BLaER1 treated with 17β-estradiol and CSF1 and Interleukin-3, amounts not matched to agents 10 nM and 100 nM (cell line): ENCODE results near the gene HNRNPU.
"Not testable (repeated sequence)": the region's sequence is repeated elsewhere in the genome, so short reads cannot be mapped to it uniquely, and the experiment has no call there.

Experiments
- H3K27ac ChIP-seq, 11 experiments: shearing (Covaris generic); formaldehyde crosslinking; 2 replicates each; pipeline ENCODE4 v1.8.1; 2022
- H3K27me3 ChIP-seq, 11 experiments: shearing (Covaris generic); formaldehyde crosslinking; 2 replicates each; pipeline ENCODE4 v1.8.1; 2022
- H3K36me3 ChIP-seq, 11 experiments: shearing (Covaris generic); formaldehyde crosslinking; 2 replicates each; pipeline ENCODE4 v1.8.1; 2022
- H3K4me1 ChIP-seq, 10 experiments: shearing (Covaris generic); formaldehyde crosslinking; 2 replicates each; pipeline ENCODE4 v1.8.1; 2022
- H3K4me2 ChIP-seq, 11 experiments: shearing (Covaris generic); formaldehyde crosslinking; 2 replicates each; pipeline ENCODE4 v1.8.1; 2022
- H3K4me3 ChIP-seq, 10 experiments: shearing (Covaris generic); formaldehyde crosslinking; 2 replicates each; pipeline ENCODE4 v1.8.1; 2022
- H3K9ac ChIP-seq, 11 experiments: shearing (Covaris generic); formaldehyde crosslinking; 2 replicates each; pipeline ENCODE4 v1.8.1; 2022
- H3K9me3 ChIP-seq, 11 experiments: shearing (Covaris generic); formaldehyde crosslinking; replicated peaks in 1 of 11; 2 replicates each; pipeline ENCODE4 v1.8.1; 2022
- H4K20me1 ChIP-seq, 11 experiments: shearing (Covaris generic); formaldehyde crosslinking; 2 replicates each; pipeline ENCODE4 v1.8.1; 2022
- Cebpa-rat ChIP-seq, 11 experiments: shearing (Covaris generic); IDR thresholded peaks; 2 replicates each; pipeline ENCODE4 v1.8.1; 2022

HNRNPU gene

GRCh38 chr1:244837597-244838258 is 26.6 kb downstream of the HNRNPU start:
- Histone ChIP-seq H3K36me3 (peaks cover 33 to 51% (median 44%) of the 10 kb centered on the region in 11 experiments), H3K27ac (peak overlapping the region in 9 of 11 experiments; percentile 1 to 100 (median 98); a peak in 12 of 22 replicates), H3K4me3 (peak overlapping the region in 9 of 10 experiments; percentile 63 to 86 (median 77); a peak in 17 of 20 replicates), H4K20me1 (peaks cover 5 to 59% (median 40%) of the 10 kb centered on the region in 11 experiments; a peak in 19 of 22 replicates), H3K4me2 (peak overlapping the region; percentile 67 to 93 (median 84)), H3K9ac (peak overlapping the region; percentile 92 to 98 (median 97); a peak in 19 of 22 replicates), H3K27me3 (no peaks in the 10 kb centered on the region), H3K4me1 (peaks cover 33 to 58% (median 46%) of the 10 kb centered on the region in 10 experiments), H3K9me3 (no peaks in the 10 kb centered on the region)
- TF ChIP-seq Cebpa-rat (IDR thresholded peaks at IDR 0.05): no peak

- Histone ChIP-seq H3K4me1 (peaks cover 41 to 65% (median 56%) of the 10 kb centered on the region in 10 experiments), H3K4me2 (peak overlapping the region; percentile 67 to 93 (median 84)), H3K27ac (peak overlapping the region; percentile 94 to 100 (median 97); a peak in 21 of 22 replicates), H3K4me3 (peak overlapping the region; percentile 63 to 86 (median 76)), H3K9ac (peak overlapping the region; percentile 92 to 98 (median 97)), H3K9me3 (no peaks in the 10 kb centered on the region), H3K36me3 (peaks cover 22 to 40% (median 32%) of the 10 kb centered on the region in 11 experiments), H4K20me1 (peaks cover 5 to 48% (median 34%) of the 10 kb centered on the region in 11 experiments; a peak in 19 of 22 replicates), H3K27me3 (no peaks in the 10 kb centered on the region)
- TF ChIP-seq Cebpa-rat (IDR thresholded peaks at IDR 0.05): no peak
Observed at GRCh38 chr1:244836584-244836983, 27.8 kb downstream of the HNRNPU start.

GRCh38 chr1:244836135-244836521 is 28.2 kb downstream of the HNRNPU start:
- Histone ChIP-seq H3K27ac (peak overlapping the region; percentile 94 to 100 (median 97); a peak in 21 of 22 replicates), H3K4me3 (peak overlapping the region; percentile 63 to 86 (median 76)), H3K36me3 (peaks cover 17 to 35% (median 28%) of the 10 kb centered on the region in 11 experiments), H3K9me3 (no peaks in the 10 kb centered on the region), H3K4me2 (peak overlapping the region; percentile 67 to 93 (median 84)), H4K20me1 (peaks cover 2 to 43% (median 31%) of the 10 kb centered on the region in 11 experiments; a peak in 19 of 22 replicates), H3K27me3 (no peaks in the 10 kb centered on the region), H3K9ac (peak overlapping the region; percentile 92 to 98 (median 97)), H3K4me1 (peaks cover 44 to 67% (median 59%) of the 10 kb centered on the region in 10 experiments)
- TF ChIP-seq Cebpa-rat (IDR thresholded peaks at IDR 0.05): no peak

DNA sequence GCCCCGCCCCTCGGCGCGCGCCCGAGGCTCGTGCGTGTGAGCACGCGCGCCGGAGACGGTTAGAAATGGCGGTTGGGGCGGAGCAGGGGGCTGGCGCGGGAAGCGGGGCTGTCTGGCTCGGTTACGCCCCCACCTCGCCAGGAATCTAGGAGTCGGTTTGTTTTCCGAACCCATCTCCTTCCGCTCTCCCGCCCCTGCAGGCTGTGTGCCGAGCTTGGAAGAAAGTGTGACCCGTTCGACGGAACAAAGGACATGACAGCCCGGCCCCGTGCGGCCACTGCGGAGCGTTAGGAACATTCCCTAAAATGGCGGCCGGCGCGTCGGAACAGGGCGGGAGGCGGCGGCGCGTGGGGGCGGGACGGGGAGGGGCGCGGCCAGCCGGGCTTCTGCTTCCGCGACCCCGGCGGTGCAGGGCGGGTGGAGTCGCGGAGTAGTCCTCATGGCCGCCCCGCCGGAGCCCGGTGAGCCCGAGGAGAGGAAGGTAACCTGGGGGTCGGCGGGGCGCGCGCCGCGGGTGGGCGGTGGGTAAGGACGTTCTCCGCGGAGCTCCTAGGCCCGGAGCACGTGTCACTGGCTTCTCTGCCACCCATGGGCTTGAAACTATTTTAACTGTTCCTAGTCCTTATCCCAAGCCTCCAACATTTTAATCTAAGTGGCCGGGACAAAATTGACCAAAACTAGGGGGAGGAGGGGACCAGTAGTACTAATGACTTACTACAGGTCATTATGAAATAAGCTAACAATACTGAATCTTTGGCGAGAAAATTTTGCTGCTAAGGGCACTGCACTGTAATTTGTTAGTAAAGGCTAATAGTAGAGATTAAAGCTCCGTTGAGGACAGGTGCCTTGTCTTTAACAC is 28.8 kb downstream of the HNRNPU start, which contains the start of gene COX20:
TSS of gene COX20 (plus strand) at position 383 of the 859 bp plus-strand sequence. CDS start at position 440, 57 bp downstream.
- Histone ChIP-seq H3K4me1 (peaks cover 46 to 67% (median 59%) of the 10 kb centered on the region in 10 experiments), H4K20me1 (peaks cover 0 to 37% (median 24%) of the 10 kb centered on the region in 11 experiments; a peak in 18 of 22 replicates), H3K27me3 (no peaks in the 10 kb centered on the region)

DNA sequence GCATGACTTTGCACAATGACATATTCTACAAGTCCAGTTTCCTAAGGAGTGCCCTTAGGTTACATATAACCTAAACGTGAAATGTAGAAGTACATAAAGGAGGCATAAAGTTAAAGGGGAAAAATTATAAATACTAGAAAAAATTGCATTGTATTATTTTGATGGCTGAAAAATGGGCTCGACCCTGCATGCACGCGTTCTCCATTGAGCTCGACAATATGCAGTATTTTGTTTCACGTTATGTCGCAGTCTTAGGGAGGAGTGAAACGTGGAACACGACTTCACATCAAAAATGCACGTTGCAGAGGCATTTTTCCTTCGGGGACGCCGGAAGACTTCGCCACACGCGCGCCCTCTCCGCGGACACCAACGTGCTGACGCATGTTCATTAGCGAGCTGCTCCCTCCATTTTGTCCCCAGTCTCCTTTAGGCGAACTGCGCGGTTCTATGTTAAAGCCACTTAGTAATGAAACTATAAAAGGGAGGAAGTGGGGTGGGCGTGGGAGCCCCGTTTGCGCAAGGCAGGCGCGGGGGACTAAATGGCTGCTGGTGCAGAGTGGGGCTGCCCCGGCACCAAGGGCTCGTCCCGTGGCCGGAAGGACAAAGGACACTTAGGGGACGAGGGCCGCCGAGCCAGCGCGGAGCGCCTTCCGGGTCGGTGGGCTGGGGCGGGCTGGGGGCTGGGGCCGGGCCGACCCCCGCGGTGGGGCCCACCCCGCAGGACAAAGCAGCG is 29.6 kb downstream of the HNRNPU start:
- Histone ChIP-seq H4K20me1 (peaks cover 0 to 29% (median 18%) of the 10 kb centered on the region in 11 experiments; a peak in 16 of 22 replicates), H3K4me3 (peak overlapping the region; percentile 63 to 86 (median 76)), H3K9ac (peak overlapping the region; percentile 92 to 98 (median 97)), H3K9me3 (0 out of 22 replicates have a peak, but pooled peaks cover 0 to 1% (median 0%) of the 10 kb centered on the region in 11 experiments), H3K27me3 (no peaks in the 10 kb centered on the region), H3K27ac (peak overlapping the region; percentile 94 to 100 (median 97)), H3K4me2 (peak overlapping the region; percentile 72 to 92 (median 81)), H3K4me1 (peaks cover 42 to 63% (median 53%) of the 10 kb centered on the region in 10 experiments), H3K36me3 (peaks cover 7 to 21% (median 14%) of the 10 kb centered on the region in 11 experiments; a peak in 19 of 22 replicates)
- peak; percentile 58 to 91 (median 77); a peak in 20 of 22 replicates for TF ChIP-seq Cebpa-rat (IDR thresholded peaks at IDR 0.05)

More for the DNA sequence above, 28.8 kb downstream of the HNRNPU start, which contains the start of gene COX20:
- Histone ChIP-seq H3K27ac (peak within 1 kb of the TSS; percentile 94 to 100 (median 97)), H3K9me3 (no peaks in the 10 kb centered on the region), H3K4me3 (peak within 1 kb of the TSS; percentile 63 to 86 (median 76)), H3K4me2 (peak within 1 kb of the TSS; percentile 72 to 93 (median 85)), H3K9ac (peak within 1 kb of the TSS; percentile 92 to 98 (median 97)), H3K36me3 (peaks cover 11 to 29% (median 22%) of the 10 kb centered on the region in 11 experiments)
- TF ChIP-seq Cebpa-rat (IDR thresholded peaks at IDR 0.05): no peak

GRCh38 chr1:244833734-244834542 is 30.4 kb downstream of the HNRNPU start:
- Histone ChIP-seq H3K36me3 (peaks cover 4 to 14% (median 7%) of the 10 kb centered on the region in 11 experiments; a peak in 17 of 22 replicates), H3K9ac (peak overlapping the region; percentile 92 to 98 (median 97)), H3K4me3 (peak overlapping the region; percentile 63 to 86 (median 76)), H4K20me1 (peaks cover 0 to 21% (median 10%) of the 10 kb centered on the region in 11 experiments; a peak in 15 of 22 replicates), H3K9me3 (peaks cover 0 to 6% (median 0%) of the 10 kb centered on the region in 11 experiments; a peak in 1 of 22 replicates), H3K4me2 (peak overlapping the region; percentile 72 to 92 (median 81)), H3K27me3 (no peaks in the 10 kb centered on the region), H3K27ac (peak overlapping the region; percentile 94 to 100 (median 97)), H3K4me1 (peaks cover 45 to 64% (median 53%) of the 10 kb centered on the region in 10 experiments)
- no peak for TF ChIP-seq Cebpa-rat (IDR thresholded peaks at IDR 0.05)

GRCh38 chr1:244833260-244833659 is 31.1 kb downstream of the HNRNPU start:
- not testable (repeated sequence) for H3K36me3 ChIP-seq, H3K9me3 ChIP-seq, H3K27me3 ChIP-seq
- peak overlapping the region; percentile 72 to 92 (median 81) for H3K4me2 ChIP-seq
- H3K4me3 ChIP-seq: peak overlapping the region; percentile 63 to 86 (median 76)
- H3K27ac ChIP-seq: peak overlapping the region; percentile 94 to 100 (median 97)
- peaks cover 44 to 64% (median 53%) of the 10 kb centered on the region in 10 experiments for H3K4me1 ChIP-seq
- H3K9ac ChIP-seq: peak overlapping the region; percentile 92 to 98 (median 97)
- H4K20me1 ChIP-seq: peaks cover 0 to 15% (median 4%) of the 10 kb centered on the region in 11 experiments; a peak in 9 of 22 replicates
- TF ChIP-seq Cebpa-rat (IDR thresholded peaks at IDR 0.05): peak in 6 of 11 experiments; percentile 21 to 80 (median 56); a peak in 7 of 22 replicates
